NCI-H226 (cell line): ENCODE data around the gene FLYWCH1.
"Not testable (repeated sequence)": the region's sequence is repeated elsewhere in the genome, so short reads cannot be mapped to it uniquely, and the experiment has no call there.

ENCODE experiments used
- DNase-seq: peaks from one replicate; pipeline ENCODE4 v3.0.0-alpha.2; 2015

The FLYWCH1 gene

DNA sequence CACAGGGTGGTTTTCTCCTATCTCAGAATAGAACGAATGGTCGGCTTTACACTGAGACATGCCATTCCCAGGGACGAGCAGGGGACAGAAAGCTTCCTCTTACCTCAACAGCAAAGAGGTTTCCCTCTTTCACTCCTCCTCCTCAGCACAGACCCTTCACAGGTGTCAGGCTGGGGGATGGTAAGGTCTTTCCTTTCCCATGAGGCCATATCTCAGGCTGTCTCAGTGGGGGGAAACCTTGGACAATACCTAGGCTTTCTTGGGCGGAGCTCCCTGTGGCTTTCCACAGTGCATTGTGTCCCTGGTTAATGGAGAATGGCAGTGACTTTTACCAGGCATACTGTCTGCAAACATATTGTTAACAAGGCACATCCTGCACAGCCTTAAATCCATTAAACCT, 16.4 kb downstream of the FLYWCH1 start:
- not testable (repeated sequence) for DNase-seq

DNA sequence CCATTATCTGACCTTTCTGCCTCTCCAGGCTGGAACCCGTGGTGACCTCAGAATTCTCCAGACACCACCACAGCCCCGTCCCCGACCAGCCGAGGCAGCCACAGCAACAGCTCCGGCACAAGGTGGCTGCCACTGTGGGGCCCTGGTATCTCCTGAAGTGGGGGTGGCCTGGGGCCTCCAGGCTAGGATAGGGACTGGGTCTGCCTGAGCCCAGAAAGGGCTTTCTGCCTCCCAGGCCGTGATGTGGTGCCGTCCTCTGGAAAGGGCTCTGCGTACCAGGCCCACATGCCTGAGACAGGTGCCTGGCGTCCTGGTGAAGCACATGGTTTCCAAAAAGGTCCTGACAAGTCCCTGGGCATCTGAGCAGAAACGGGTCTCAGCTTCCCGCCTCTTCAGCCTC, 17.1 kb downstream of the FLYWCH1 start:
- DNase-seq, result no peak

DNA sequence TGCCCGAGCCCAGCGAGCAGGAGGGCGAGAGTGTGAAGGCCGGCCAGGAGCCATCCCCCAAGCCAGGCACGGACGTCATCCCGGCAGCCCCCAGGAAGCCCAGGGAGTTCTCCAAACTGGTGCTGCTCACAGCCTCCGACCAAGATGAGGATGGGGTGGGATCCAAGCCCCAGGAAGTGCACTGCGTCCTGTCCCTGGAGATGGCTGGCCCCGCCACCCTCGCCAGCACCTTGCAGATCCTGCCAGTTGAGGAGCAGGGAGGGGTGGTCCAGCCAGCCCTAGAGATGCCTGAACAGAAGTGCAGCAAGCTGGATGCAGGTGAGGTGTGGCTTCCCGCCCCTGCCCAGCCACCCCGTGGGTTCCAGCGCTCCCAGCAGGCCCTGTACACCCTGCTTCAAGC, 18.0 kb downstream of the FLYWCH1 start:
- DNase-seq, result no peak

DNA sequence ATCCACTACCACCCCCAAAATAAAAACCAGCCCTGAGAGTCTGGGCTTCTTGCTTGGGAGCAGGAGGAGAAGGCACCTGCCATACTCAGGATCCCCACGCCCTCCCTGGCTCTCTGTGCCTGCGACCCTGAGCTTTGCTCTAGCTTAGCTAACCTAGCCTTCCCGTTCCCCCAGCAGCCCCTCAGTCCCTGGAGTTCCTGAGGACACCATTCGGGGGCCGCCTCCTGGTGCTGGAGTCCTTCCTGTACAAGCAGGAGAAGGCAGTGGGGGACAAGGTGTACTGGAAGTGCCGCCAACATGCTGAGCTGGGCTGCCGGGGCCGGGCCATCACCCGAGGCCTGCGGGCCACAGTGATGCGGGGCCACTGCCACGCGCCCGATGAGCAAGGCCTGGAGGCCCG, 18.5 kb downstream of the FLYWCH1 start:
- DNase-seq, result no peak

DNA sequence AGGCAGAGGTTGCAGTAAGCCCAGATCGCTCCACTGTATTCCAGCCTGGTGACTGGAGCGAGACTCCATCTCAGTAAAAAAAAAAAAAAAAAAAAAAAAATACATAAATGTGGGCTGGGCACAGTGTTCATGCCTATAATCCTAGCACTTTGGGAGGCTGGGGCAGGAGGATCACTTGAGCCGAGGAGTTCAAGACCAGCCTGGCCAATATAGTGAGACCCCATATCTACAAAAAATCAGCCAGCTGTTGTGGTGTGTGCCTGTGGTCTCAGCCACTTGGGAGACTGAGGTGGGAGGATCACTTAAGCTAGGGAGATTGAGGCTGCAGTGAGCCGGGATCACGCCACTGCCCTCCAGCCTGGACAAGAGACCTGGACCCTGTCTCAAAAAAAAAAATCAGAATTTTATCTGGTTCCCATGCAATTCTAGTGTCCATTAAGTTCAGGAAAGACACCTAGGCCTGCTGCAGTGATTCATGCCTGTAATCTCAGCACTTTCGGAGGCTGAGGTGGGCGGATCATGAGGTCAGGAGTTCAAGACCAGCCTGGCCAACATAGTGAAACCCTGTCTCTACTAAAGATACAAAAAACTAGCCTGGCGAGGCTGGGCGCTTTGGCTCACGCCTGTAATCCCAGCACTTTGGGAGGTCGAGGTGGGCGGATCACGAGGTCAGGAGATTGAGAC, 19.6 kb downstream of the FLYWCH1 start:
- DNase-seq, result not testable (repeated sequence)

DNA sequence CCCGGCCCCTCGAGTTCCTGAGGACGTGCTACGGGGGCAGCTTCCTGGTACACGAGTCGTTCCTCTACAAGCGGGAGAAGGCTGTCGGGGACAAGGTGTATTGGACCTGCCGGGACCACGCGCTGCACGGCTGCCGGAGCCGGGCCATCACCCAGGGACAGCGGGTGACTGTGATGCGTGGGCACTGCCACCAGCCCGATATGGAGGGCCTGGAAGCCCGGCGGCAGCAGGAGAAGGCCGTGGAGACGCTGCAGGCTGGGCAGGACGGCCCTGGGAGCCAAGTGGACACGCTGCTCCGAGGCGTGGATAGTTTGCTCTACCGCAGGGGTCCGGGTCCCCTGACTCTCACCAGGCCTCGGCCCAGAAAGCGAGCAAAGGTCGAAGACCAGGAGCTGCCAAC, 21.4 kb downstream of the FLYWCH1 start:
- DNase-seq, result no peak

DNA sequence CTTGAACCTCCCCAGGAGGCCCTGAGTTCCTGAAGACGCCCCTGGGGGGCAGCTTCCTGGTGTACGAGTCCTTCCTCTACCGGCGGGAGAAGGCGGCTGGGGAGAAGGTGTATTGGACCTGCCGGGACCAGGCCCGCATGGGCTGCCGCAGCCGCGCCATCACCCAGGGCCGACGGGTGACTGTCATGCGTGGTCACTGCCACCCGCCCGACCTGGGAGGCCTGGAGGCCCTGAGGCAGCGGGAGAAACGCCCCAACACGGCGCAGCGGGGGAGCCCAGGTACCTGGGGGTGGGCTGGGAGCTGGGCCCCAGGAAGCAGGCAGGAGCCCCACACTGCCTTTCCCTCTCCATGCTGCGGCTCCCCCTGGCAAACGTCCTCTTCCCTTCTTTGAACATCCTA, 22.0 kb downstream of the FLYWCH1 start:
- DNase-seq, result no peak

DNA sequence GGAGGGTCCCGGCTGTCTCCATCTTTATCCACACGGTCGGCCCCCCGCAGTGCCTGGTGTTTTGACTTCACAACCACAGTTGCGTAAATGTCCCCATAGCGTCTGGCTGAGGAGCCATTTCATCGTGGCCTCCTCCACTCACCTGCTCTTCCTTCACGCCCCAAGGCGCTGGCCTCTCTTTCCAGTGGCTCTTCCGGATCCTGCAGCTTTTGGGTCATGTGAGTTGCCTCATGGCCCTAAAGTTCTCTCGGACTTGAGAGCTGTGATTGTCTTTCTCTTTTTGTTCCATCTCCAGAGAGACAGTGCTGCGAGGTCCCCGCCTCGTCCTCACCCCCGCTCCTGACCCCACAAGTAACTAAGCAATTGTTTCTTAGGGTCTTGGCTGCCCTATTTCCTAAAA, 22.7 kb downstream of the FLYWCH1 start:
- DNase-seq, result no peak

DNA sequence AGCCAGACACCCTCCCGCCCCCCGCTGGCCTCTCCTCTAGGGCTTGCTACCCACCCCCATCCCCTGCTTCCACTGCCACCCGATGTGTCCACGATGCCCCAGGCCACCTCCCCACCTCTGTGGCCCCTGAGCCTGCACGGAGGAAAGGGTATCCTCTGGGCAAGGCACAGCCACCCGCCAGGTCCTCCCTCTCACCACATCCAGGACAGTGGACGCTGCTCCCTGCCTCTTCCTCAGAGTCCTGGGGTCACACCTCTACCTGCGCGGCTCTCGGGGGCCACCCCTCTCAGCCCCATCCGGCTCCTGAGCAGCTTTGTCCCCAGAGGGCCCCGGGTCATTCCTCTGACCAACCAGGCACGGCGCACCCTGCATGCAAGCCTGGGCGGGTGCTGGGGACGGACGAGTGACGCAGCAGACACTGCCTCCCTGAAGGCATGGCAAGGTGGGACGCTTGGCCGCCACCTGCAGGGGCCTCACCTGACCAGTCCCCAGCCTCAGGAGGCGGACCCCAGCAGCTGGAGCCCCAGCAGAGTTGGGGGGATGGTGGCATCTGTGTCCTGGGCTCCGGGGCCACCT, 24.8 kb downstream of the FLYWCH1 start:
- no peak for DNase-seq

DNA sequence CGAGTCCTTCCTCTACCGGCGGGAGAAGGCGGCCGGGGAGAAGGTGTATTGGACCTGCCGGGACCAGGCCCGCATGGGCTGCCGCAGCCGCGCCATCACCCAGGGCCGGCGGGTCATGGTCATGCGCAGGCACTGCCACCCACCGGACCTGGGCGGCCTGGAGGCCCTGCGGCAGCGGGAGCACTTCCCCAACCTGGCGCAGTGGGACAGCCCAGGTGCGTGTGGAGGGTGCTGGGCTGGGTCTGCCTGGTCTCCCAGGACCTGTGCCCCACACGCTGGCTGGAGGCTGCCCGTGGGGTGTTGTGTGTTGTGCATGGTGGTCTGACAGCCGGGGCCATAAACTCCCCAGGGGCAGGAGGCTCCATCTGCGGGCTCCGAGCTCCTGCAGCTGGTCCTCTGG, 25.4 kb downstream of the FLYWCH1 start:
- DNase-seq, result no peak

DNA sequence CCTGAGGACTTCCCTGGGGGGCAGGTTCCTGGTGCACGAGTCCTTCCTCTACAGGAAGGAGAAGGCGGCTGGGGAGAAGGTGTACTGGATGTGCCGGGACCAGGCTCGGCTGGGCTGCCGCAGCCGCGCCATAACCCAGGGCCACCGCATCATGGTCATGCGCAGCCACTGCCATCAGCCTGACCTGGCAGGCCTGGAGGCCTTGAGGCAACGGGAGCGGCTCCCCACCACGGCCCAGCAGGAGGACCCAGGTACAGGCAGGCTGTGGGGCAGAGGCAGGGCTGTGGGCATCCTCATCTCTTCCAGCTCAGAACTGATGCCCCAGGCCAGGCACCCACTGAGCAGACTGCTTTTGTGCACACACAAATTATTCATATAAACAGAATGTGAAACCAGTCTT, 26.5 kb downstream of the FLYWCH1 start:
- DNase-seq, result no peak

DNA sequence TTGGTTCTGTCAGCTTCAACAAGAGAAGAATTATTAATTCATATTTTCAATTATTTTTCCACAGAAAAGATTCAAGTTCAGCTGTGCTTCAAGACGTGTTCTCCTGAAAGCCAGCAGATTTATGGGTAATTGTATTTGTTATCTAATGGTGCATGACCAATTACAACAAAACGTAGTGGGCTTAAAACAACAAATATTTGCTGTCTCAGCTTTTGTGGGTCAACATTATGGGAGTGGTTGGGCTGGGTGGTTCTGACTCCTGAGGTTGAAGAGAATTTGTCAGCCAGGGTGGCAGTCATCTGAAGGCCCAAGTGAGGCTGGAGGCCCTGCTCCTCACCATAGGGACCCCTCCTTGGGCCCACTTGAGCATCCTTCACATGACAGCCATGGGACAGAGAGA, 28.2 kb downstream of the FLYWCH1 start:
- DNase-seq, result no peak

DNA sequence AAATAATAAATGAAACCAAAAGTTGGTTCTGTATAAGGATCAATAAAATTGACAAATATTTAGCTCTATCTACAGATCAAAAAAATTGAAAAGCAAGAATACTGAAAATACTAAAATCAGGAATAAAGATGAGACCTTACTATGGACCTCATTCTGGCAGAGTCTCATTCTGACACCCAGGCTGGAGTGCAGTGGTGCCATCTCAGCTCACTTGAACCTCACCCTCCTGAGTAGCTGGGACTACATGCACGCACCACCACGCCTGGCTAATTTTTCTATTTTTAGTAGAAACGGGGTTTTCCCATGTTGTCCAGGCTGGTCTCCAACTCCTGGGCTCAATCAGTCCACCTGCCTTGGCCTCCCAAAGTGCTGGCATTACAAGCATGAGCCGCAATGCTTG, 30.3 kb downstream of the FLYWCH1 start:
- no peak for DNase-seq

DNA sequence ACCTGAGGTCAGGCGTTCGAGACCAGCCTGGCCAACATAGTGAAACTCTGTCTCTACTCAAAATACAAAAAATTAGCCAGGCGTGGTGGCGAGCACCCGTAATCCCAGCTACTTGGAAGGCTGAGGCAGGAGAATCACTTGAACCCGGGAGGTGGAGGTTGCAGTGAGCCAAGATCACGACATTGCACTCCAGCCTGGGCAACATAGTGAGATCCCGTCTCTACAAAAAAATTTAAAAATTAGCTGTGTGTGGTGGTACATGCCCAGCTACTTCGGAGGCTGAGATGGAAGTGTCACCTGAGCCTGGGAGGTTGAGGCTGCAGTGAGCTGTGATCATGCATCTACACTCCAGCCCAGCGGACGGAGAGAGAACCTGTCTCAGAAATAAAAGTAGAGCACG, 32.0 kb downstream of the FLYWCH1 start:
- not testable (repeated sequence) for DNase-seq

DNA sequence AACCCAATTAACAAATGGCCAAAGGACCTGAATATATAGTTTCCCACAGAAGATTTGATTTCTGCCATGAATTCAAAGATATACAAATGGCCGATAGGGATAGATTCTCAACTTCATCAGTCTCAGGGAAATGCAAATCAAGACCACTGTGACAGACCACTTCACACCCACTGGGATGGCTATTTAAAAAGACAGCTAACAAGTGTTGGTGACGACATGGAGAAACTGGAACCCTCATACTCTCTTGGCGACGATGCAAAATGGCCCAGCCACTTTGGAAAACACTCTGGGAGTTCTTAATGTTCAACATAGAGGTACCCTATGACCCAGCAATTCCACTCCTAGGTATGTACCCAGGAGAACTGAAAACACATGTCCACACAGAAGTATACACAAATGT, 34.9 kb downstream of the FLYWCH1 start:
- no peak for DNase-seq

DNA sequence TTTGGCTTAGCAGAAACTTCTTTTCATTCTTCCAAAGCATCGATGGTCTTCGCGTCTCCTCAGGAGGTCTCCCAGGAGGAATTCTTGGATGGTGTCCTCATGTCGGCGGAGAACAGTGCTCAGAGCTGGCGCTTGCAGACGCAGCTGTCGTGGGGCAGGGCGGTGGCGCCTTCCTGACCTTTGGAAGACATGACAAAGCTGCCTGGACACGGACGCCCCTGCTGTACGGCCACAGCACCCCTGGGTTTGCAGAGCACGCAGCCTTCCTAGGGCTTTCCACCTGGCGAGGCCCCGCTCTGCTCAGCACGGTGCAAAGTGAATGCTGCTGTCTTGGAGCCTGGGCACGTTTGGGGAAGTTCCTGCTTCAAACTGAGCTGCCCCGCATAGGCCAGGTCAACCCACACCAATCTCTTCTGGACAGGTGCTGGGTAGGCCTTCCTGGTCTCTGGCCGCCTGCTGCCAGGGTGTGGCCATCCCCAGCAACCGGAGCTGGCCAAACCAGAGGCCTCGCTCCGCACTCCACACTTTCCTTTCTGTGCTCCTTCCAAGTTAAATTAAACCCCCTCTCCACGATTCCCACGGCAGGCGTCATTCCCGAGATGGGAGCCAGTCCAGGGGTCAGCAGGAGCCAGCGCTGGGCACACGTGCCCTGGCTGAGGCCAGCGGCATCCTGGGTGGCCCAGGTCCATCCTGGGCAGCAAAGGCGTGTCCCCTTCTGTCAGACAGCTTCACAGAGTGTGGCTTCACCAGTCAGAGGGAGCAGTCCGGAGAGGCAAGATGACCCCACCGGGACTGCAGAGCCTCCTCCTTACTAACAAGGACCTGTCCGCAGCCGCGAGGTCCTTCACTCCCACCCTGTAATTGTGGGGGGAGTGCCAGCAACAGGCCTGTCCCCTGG, 37.3 kb downstream of the FLYWCH1 start:
- DNase-seq, result no peak

DNA sequence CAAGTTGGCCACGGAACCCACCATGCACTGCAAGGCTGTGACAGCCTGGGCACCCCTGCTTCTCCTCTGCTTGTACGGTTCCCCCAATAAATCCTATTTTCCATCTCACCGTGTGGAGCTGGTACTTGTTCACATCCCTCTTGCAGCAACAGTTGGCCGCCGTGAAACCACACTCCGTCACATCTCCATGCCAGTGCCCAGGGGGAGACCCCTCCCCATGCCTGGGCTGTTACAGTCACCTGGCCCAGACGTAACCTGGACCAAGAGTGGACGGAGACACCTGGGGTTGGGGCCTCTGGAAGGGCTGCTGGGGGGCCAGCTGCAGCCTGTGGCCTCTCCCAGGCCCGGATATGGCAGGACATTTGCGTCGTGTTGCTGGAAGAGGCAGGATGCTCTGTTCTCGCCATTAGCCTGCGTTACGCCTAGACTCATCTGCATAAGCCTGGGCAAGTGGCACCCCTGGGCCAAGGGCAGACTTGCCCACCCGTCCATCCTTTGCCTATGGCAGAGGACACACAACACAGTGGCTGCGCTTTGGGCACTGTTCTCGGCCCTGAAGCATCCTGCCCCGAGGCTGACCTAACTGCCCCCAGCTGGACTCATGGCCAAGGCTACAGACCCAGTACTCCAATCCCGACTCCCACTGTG, 38.1 kb downstream of the FLYWCH1 start:
- no peak for DNase-seq

DNA sequence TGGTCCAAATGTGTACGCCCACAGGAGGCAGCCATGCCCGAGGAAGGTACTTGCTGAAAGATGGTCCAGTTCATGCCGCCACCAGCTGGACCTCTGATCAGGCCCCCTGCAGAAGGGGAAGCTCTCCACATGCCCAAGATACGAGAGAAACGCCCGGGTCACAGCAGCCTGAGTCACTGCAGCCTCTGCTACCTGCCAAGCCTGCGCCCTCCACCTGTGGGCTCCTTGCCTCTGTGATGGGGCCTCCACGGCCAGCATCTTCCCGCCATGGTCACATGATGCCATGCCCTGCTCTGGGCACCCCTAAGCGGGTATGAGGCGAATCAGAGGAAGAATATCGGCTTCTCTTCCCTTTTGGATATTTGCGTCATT, 38.6 kb downstream of the FLYWCH1 start:
- no peak for DNase-seq

DNA sequence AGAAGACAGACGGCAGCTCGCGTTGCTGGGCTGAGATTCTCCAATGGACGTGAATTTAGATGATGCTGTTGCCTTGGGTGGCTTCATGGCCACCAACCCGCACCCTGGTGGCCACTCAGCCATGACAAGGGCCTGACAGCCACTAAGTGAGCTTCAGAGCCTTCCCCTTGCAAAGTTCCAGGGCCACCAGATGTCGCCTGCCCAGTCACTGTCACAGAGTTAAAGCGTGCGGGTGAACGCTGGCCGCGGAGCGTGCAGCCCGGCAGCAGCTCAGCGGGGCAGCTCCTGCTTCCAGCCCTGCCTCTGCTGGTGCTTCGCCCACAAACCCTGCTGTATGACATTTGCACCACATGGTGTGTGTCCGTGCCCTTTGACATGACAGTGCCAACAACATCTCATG, 39.0 kb downstream of the FLYWCH1 start:
- DNase-seq, result no peak

DNA sequence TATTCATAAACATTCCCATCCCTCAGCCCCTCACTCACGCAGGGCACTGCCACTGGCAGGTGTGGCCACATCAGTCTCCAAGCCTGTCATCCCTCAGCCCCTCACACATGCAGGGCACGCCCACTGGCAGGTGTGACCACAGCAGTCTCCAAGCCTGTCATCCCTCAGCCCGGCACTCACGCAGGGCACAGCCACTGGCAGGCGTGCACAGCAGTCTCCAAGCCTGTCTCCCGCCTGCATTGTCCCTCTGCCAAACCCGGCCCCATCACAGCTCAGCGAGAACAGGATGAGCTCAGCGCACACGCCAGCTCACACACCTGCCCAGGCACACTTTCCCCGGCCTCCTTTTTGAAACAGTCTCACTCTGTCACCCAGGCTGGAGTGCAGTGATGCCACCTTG, 40.9 kb downstream of the FLYWCH1 start:
- DNase-seq, result no peak

DNA sequence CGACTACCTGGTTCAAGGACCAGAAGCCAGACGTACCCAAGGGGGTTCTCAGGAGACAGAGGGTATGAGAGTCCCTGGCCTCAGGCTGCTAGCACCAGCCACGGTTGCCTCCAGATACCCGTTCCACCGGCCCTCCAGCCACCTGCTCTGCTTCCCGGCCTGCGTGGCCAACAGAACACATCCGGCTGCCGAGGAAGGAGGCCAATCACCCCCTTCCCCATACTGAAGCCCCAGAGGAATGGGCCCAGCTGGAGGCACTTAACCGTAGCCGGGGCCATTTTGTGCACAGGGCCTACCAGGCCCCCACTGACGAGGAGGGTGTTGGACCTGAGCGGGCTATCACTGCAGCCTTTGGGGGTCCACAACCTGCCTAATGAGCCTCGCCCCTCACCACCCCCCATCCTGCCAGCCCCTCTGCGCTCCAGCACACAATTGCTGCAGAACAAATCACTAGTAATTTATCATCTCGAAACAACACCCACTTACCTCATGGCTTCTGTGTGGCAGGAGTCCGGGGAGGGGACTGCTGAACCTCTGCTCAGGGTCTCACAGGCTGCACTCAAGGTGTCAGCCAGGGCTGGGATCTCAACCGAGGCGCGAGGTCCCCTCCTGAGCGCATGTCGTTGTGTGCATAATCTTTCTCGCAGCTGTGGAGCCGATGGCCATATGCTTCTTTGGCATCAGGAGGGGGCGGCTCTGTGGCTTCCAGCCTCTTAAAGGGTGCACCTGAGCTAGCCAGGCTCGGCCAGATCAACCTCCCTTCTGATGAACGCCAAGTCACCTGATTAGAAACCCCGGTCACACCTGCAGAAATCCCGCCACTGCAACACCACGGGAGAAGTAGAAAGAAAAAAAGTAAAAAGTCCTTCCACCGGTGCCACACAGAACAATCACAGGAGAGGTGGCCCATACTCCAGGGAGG, 42.2 kb downstream of the FLYWCH1 start:
- DNase-seq, result no peak

DNA sequence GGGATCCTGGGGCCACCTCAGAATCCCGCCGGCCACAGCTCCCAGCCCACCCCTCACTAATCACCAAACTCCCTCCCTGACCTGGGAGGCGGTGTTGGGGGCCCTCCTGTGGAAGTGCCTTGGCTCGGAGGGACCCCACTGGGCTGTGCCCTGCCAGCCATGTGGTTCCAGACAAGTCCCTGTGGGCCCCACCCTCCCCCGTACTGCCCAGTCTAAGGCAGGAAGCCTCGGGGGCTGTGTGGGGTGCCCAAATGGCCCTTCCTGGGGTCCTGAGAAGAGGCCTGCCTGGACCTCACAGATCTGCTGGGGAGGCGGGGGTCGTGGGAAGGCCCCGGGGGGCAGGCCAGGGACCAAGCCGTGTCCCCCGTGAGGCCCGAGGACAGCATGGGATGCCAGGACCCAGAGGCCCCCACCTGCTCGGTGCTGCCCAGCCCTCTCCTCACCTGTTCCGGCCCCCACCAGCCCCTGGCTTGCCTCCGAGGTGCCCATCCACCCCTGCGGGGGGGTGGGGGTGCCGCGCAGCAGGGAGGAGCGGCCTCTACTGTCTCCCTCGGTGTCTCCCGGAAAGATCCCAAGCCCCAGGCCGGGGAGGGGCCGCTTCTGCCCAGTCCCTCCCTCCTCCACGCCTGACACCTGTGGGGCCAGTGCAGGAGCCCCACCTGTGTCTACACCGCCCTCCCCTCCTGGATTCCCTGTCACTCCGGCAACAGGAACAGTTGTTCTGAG, 43.1 kb downstream of the FLYWCH1 start:
- DNase-seq, result no peak
